ENCODE results near the gene AUTS2. TPM values are rescaled to one million over a fixed set of nuclear protein-coding genes. Genes with fewer than 3 reads are reported as not detected.

AUTS2 gene
- total RNA-seq, 1 experiment from 2014 or later, result 256 TPM

DNA sequence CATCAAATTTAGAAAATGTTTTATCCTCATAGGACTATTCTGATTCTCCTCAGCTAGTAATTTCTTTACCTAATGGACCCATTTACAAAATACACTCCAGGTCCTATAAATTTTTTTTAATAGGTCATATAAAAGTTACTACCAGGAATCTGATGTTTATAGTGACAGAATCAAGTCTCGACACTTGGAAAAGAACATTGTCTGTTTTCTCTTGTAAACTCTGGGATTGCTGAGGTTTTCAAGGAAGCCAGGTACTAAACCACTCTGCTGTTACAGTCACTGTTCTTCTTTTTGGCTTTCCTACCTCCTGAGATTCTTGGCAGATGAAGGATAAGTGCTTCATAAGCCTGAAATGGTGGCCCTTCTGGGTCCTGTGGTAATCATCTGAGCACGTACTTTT is 493.1 kb downstream of the AUTS2 start:
- H4K5ac ChIP-seq (ENCODE audit: insufficient read length, low read depth, low read length), result no peak overlapping the region
- TF ChIP-seq, protein P1, sequence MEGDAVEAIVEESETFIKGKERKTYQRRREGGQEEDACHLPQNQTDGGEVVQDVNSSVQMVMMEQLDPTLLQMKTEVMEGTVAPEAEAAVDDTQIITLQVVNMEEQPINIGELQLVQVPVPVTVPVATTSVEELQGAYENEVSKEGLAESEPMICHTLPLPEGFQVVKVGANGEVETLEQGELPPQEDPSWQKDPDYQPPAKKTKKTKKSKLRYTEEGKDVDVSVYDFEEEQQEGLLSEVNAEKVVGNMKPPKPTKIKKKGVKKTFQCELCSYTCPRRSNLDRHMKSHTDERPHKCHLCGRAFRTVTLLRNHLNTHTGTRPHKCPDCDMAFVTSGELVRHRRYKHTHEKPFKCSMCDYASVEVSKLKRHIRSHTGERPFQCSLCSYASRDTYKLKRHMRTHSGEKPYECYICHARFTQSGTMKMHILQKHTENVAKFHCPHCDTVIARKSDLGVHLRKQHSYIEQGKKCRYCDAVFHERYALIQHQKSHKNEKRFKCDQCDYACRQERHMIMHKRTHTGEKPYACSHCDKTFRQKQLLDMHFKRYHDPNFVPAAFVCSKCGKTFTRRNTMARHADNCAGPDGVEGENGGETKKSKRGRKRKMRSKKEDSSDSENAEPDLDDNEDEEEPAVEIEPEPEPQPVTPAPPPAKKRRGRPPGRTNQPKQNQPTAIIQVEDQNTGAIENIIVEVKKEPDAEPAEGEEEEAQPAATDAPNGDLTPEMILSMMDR (conservative IDR thresholded peaks at IDR 0.05), result no peak
- Mint-ChIP-seq H3K4me1 (peaks cover 16 to 21% of the 10 kb centered on the region in 2 experiments), H3K9me3 (peaks cover 6 to 11% of the 10 kb centered on the region in 2 experiments; a peak in 4 of 5 replicates), H3K27me3 (ENCODE audit: low read depth) (no peaks in the 10 kb centered on the region), H3K36me3 (ENCODE audit: insufficient read depth in 1 of 3, low read depth in 3 of 3) (peaks cover 0 to 12% (median 3%) of the 10 kb centered on the region in 3 experiments; a peak in 4 of 7 replicates), H3K4me3 (no peak overlapping the region), H3K27ac (no peak overlapping the region)
- no peaks in the 10 kb centered on the region for H3K79me1 ChIP-seq (ENCODE audit: insufficient read depth, low read depth, low read length, poor library complexity, severe bottlenecking)
- no peaks in the 10 kb centered on the region for H4K20me1 ChIP-seq (ENCODE audit: control insufficient read depth, insufficient read depth, insufficient read length)
- H3K9me3 ChIP-seq (ENCODE audit: control insufficient read depth, low read depth, low read length), result no peaks in the 10 kb centered on the region
- H2AK5ac ChIP-seq (ENCODE audit: insufficient read length, low read length), result no peak overlapping the region
- H3K79me2 ChIP-seq (ENCODE audit: insufficient read depth, low read length), result no peaks in the 10 kb centered on the region
- no peak overlapping the region for H3K56ac ChIP-seq (ENCODE audit: insufficient read length, low read depth, low read length)
- no peak overlapping the region for H2BK20ac ChIP-seq (ENCODE audit: low read depth, low read length, poor library complexity, severe bottlenecking)
- no peak overlapping the region for H3K4ac ChIP-seq (ENCODE audit: low read depth, low read length)
- DNase-seq, result no peak
- H3K27ac ChIP-seq (ENCODE audit: insufficient read length, low read depth, low read length), result no peak overlapping the region
- no peak overlapping the region for H4K8ac ChIP-seq (replicated peaks; ENCODE audit: insufficient read length, low read depth, low read length)
- no peak overlapping the region for H3K18ac ChIP-seq (ENCODE audit: insufficient read length, low read depth, low read length)
- H2BK120ac ChIP-seq (ENCODE audit: low read depth, low read length, poor library complexity, severe bottlenecking), result no peak overlapping the region
- H4K91ac ChIP-seq (ENCODE audit: insufficient read length, low read depth, low read length), result no peak overlapping the region
- no peak overlapping the region for H2AFZ ChIP-seq (ENCODE audit: low read length)
- no peak overlapping the region for H2BK5ac ChIP-seq (ENCODE audit: insufficient read length, low read length)
- no peak overlapping the region for H2BK15ac ChIP-seq (ENCODE audit: low read depth, low read length)
- H3K4me2 ChIP-seq (ENCODE audit: insufficient read depth, insufficient read length, low read length), result no peak overlapping the region
- no peak overlapping the region for H2BK12ac ChIP-seq (ENCODE audit: insufficient read length, low read depth, low read length)
- H3K9ac ChIP-seq (ENCODE audit: extremely low read depth, insufficient read length, low read length), result no peak overlapping the region
- no peak overlapping the region for H3T11ph ChIP-seq (ENCODE audit: low read length)
- no peaks in the 10 kb centered on the region for H3K23me2 ChIP-seq (ENCODE audit: insufficient read length, low read depth, low read length, poor library complexity, severe bottlenecking)
- H3K14ac ChIP-seq (ENCODE audit: insufficient read depth, low read length), result no peak overlapping the region
- H3K4me1 ChIP-seq (ENCODE audit: insufficient read depth, low read length), result peaks cover 4% of the 10 kb centered on the region
- WGBS (ENCODE audit: extremely low coverage, insufficient read length, low lambda C conversion rate), result no CpG with 5 or more reads among the region's 2 CpGs
- no peak overlapping the region for H3K23ac ChIP-seq (ENCODE audit: insufficient read length, low read depth, low read length)
- H3K27me3 ChIP-seq (ENCODE audit: insufficient read depth, low read length), result no peaks in the 10 kb centered on the region

Measured in H9 (cell line).